Neural crest cell (in vitro differentiated cells): Measurements from ENCODE around the gene AKAP3. TPM values are rescaled to one million over a fixed set of nuclear protein-coding genes. Genes with fewer than 3 reads are reported as not detected.

ENCODE experiments used
- DNase-seq: peaks from one replicate; pipeline ENCODE4 v3.0.0; 2021; ENCODE audit warnings: low read depth, mixed read lengths, low spot score
- H3K27ac Mint-ChIP-seq: one replicate; pipeline ENCODE4 v1.8.0; 2021; ENCODE audit warnings: mild to moderate bottlenecking, mixed read lengths; ENCODE audit not compliant: unreplicated experiment
- H3K27me3 Mint-ChIP-seq: 2 replicates; pipeline ENCODE4 v1.8.0; 2021; ENCODE audit warnings: low read depth, mild to moderate bottlenecking, mixed read lengths
- H3K36me3 Mint-ChIP-seq: 2 replicates; pipeline ENCODE4 v1.8.0; 2021; ENCODE audit warnings: low read depth, mild to moderate bottlenecking, mixed read lengths
- H3K4me1 Mint-ChIP-seq: 2 replicates; pipeline ENCODE4 v1.8.0; 2021; ENCODE audit warnings: mixed read lengths
- H3K4me3 Mint-ChIP-seq: one replicate; pipeline ENCODE4 v1.8.0; 2021; ENCODE audit warnings: mild to moderate bottlenecking, mixed read lengths
- H3K9me3 Mint-ChIP-seq: 2 replicates; pipeline ENCODE4 v1.8.0; 2021; ENCODE audit warnings: mixed read lengths
- long read RNA-seq: library from polyadenylated mRNA; unstranded; transcript quantifications from one replicate; pipeline ENCODE4 v2.0.0, GENCODE V29; 2020
- total RNA-seq: library from RNA; stranded (reverse); gene quantifications from 2 replicates; pipeline ENCODE4 v1.2.1, GENCODE V29; 2021
- TF ChIP-seq, protein P1 (sequence below): fragments of 200-600 bp; sonication (generic); conservative IDR thresholded peaks from 2 replicates; pipeline ENCODE4 v1.5.0; 2021; ENCODE audit warnings: antibody characterized with exemption, mild to moderate bottlenecking

The AKAP3 gene
- 2.8 and 3.5 TPM in 2 replicates for total RNA-seq
- long read RNA-seq, partial matches to known transcripts: 0 of 5 reads
- long read RNA-seq, other reads (novel, unspliced or antisense): 5 of 5 reads

GRCh38 chr12:4648501-4649357 lies at the start of gene AKAP3, which contains the start of gene NDUFA9:
AKAP3 (minus strand) TSS chr12:4649051; CDS start chr12:4638196, 10,855 bp downstream.
NDUFA9 (plus strand) TSS chr12:4649114; CDS start chr12:4649127, 13 bp downstream.
- H3K9me3 Mint-ChIP-seq: no peaks in the 10 kb centered on the region
- peaks cover 31% of the 10 kb centered on the region for H3K4me1 Mint-ChIP-seq
- H3K36me3 Mint-ChIP-seq: no peaks in the 10 kb centered on the region
- peak within 1 kb of the TSS; percentile 95 for H3K4me3 Mint-ChIP-seq
- peaks cover 14% of the 10 kb centered on the region for H3K27me3 Mint-ChIP-seq
- peak; percentile 65 for DNase-seq
- H3K27ac Mint-ChIP-seq: peak within 1 kb of the TSS; percentile 94
- TF ChIP-seq, protein P1, sequence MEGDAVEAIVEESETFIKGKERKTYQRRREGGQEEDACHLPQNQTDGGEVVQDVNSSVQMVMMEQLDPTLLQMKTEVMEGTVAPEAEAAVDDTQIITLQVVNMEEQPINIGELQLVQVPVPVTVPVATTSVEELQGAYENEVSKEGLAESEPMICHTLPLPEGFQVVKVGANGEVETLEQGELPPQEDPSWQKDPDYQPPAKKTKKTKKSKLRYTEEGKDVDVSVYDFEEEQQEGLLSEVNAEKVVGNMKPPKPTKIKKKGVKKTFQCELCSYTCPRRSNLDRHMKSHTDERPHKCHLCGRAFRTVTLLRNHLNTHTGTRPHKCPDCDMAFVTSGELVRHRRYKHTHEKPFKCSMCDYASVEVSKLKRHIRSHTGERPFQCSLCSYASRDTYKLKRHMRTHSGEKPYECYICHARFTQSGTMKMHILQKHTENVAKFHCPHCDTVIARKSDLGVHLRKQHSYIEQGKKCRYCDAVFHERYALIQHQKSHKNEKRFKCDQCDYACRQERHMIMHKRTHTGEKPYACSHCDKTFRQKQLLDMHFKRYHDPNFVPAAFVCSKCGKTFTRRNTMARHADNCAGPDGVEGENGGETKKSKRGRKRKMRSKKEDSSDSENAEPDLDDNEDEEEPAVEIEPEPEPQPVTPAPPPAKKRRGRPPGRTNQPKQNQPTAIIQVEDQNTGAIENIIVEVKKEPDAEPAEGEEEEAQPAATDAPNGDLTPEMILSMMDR: no peak

DNA sequence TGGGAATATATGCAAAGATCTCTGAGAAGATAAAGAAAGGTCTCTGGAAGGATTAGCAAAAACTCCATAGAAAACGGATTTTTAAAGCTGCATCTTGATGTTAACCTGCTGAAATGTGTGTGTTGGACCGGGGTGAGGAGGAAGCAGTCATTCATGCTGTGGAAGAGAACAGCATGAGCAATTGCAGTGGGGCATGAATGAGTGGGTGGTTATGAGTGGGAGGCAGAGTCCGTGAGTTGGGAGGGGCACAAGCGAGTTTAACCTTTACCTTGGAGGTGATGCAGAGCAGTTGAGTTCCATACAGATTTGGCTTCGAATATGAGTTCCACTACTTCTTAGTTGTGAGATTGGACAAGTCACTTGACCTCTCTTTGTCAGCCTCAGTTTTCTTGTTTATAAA lies 41.9 kb upstream of the AKAP3 start:
- Mint-ChIP-seq H3K4me3 (no peak overlapping the region), H3K36me3 (peaks cover 28% of the 10 kb centered on the region), H3K27me3 (no peaks in the 10 kb centered on the region), H3K9me3 (no peaks in the 10 kb centered on the region), H3K27ac (peak overlapping the region; percentile 57), H3K4me1 (no peaks in the 10 kb centered on the region)
- no peak for DNase-seq
- TF ChIP-seq, protein P1: no peak

DNA sequence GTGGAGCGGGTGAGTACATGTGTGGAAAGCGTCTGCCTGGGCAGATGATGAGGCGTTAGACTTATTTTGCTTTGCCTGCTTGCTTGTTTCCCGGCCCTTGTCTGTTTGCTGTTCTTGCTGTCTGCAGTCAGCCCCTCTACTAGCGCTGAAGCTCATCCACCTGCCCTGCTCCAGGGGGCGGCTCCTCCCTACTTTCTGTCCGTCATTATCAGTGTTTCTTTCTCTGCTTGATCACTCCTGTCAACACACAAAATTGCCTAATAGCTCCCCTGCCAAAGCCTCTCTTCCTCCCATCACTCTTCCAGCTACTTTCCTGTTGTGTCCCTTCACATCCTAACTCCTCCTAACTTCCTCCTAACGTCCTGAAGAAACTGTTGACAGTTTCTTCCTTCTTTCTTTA lies 36.5 kb upstream of the AKAP3 start:
- no peak overlapping the region for H3K4me3 Mint-ChIP-seq
- TF ChIP-seq, protein P1: no peak
- peaks cover 38% of the 10 kb centered on the region for H3K36me3 Mint-ChIP-seq
- H3K9me3 Mint-ChIP-seq: no peaks in the 10 kb centered on the region
- no peaks in the 10 kb centered on the region for H3K4me1 Mint-ChIP-seq
- H3K27me3 Mint-ChIP-seq: no peaks in the 10 kb centered on the region
- no peak for DNase-seq
- H3K27ac Mint-ChIP-seq: no peak overlapping the region

- H3K9me3 Mint-ChIP-seq: no peaks in the 10 kb centered on the region
- peaks cover 39% of the 10 kb centered on the region for H3K36me3 Mint-ChIP-seq
- no peak overlapping the region for H3K4me3 Mint-ChIP-seq
- H3K27me3 Mint-ChIP-seq: no peaks in the 10 kb centered on the region
- no peak overlapping the region for H3K27ac Mint-ChIP-seq
- no peaks in the 10 kb centered on the region for H3K4me1 Mint-ChIP-seq
- no peak for DNase-seq
- TF ChIP-seq, protein P1: no peak
Measured at GRCh38 chr12:4681732-4682131, 32.9 kb upstream of the AKAP3 start.

- H3K4me3 Mint-ChIP-seq: no peak overlapping the region
- DNase-seq: no peak
- H3K9me3 Mint-ChIP-seq: peaks cover 15% of the 10 kb centered on the region
- TF ChIP-seq, protein P1: no peak
- no peak overlapping the region for H3K27ac Mint-ChIP-seq
- peaks cover 45% of the 10 kb centered on the region for H3K36me3 Mint-ChIP-seq
- H3K4me1 Mint-ChIP-seq: no peaks in the 10 kb centered on the region
- no peaks in the 10 kb centered on the region for H3K27me3 Mint-ChIP-seq
Measured at GRCh38 chr12:4679711-4680110, 30.9 kb upstream of the AKAP3 start.
